Measurements from ENCODE around the gene MYCN.

MYCN gene

DNA sequence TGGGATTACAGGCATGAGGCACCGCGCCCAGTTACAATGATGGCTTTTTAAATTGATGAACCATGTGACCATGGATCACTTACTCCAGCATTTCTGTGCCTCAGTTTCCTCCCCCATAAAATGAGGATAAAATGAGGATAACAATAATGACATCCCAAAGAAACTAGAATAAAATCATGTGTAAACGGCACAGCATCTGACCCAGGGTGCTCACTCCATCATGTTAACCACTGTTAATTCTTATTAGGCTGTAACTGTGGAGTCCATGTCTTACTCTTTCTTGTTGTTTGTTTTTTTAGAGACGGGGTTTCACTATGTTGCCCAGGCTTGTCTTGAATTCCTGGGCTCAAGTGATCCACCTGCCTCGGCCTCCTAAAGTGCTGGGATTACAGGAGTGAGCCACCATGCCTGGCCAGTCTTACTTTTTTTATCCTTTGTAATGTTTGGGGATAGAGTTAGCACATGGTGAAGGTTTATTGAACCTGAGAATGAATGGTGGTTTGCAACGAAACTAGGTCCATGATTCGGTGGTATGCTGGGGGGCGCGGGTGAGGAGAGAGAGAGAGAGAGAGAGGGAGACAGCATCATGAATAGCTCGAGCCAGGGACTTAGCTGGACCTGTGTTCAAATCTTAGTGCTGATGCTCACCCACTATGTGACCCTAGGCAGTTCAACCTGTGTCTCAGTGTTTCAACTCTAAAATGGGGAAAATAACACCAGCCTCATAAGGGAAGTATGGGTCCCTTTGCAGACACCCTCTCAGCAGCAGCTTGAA is 52.3 kb downstream of the MYCN start:
- no peak for DNase-seq (ENCODE audit: low read depth in 2 of 3, low spot score in 2 of 3)

GRCh38 chr2:15993232-15993610 is 52.9 kb downstream of the MYCN start:
- no peak for DNase-seq (ENCODE audit: low read depth in 2 of 3, low spot score in 2 of 3)

GRCh38 chr2:15993666-15994065 is 53.3 kb downstream of the MYCN start:
- DNase-seq (ENCODE audit: low read depth in 2 of 3, low spot score in 2 of 3): no peak

- no peak for DNase-seq (ENCODE audit: low read depth in 2 of 3, low spot score in 2 of 3)
Measured at GRCh38 chr2:15995603-15996002, 55.3 kb downstream of the MYCN start.

All from activated CD8-positive, alpha-beta memory T cell treated with anti-CD3 and anti-CD28 coated beads for 48 hours (primary cell).